GM18951 (cell line): ENCODE results near the gene NAP1L4.

Source experiments
- POLR2A ChIP-seq: IDR thresholded peaks from 4 replicates; pipeline ENCODE4 v1.6.1; 2011; ENCODE audit warnings: mild to moderate bottlenecking; ENCODE audit not compliant: insufficient read length, insufficient read depth; ENCODE audit errors: extremely low read depth
- in situ Hi-C: fragments of 300-500 bp; cut with MboI; formaldehyde crosslinking; loops from one replicate; pipeline ENCODE4 v1.12.0; 2022; ENCODE audit warnings: low sequenced_read_pairs, mixed read lengths, inconsistent platforms; ENCODE audit not compliant: unreplicated experiment

Gene NAP1L4

DNA sequence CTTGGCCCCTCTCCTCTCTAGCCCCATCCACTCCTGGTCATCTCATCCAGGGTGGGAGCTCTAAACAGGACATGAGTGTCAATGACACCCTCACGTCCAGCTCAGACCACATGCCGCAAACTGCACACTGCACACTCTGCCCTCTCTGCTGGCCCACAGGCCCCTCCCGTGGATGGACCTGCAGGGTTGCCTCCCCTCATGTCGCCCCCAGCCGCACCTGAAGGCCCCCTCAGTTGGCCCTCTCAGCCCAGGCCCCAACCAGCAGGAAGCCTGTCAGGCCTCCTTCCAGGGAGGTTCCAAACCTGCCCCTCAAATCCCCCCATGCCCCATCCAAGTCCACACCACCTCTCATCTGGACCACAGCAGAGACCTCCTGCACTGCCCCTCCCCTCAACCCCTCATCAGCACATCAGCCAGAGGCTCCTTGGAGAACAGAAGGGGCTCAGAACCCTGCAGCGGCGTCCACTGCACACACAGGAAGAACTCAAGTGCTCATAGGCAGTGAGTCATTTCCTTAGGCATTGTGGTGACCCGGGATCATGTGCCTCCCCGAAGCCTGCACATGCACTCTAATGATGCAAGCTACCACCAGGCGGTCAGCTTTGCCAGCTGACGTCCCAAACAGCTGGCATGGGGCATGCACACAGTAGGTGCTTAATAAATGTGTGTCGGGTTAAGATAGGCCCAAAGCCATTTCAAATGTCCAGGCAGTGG is 93.6 kb downstream of the NAP1L4 start:
- in situ Hi-C loops = loop anchor here (25.0 kb wide), 1 partner anchor 461 kb away; the partner anchor contains the start of genes KCNQ1 and TRPM5
- TF ChIP-seq POLR2A = no peak

GRCh38 chr11:2897048-2897447 is 95.1 kb downstream of the NAP1L4 start:
- in situ Hi-C loops = loop anchor here (25.0 kb wide), 1 partner anchor 460 kb away; the partner anchor contains the start of genes KCNQ1 and TRPM5
- no peak for TF ChIP-seq POLR2A

- in situ Hi-C loops = loop anchor here (25.0 kb wide), 1 partner anchor 459 kb away; the partner anchor contains the start of genes KCNQ1 and TRPM5
- no peak for TF ChIP-seq POLR2A
Observed at GRCh38 chr11:2896047-2896446, 96.1 kb downstream of the NAP1L4 start.
